IMR-90 (cell line): ENCODE results near the gene MPV17. TPM values are rescaled to one million over a fixed set of nuclear protein-coding genes. Genes with fewer than 3 reads are reported as not detected.

Experiments
- ATAC-seq: fragments of 200-7000 bp; cut with Tn5 transposase; 2 replicates; pipeline ENCODE4 v1.9.1; 2020; ENCODE audit warnings: low read depth, mild to moderate bottlenecking, moderate library complexity
- BruUV-seq: library from RNA; stranded (reverse); fragments of 400-500 nt; replicated peaks from 2 replicates; lab custom pipeline; 2021; lab: Mats Ljungman, UMichigan
- CTCF ChIA-PET: fragments of 300-600 bp; formaldehyde crosslinking; extraction: SDS; loops from one replicate; lab custom pipeline; 2021; ENCODE audit warnings: antibody characterized with exemption; lab: Yijun Ruan, JAX
- POLR2A ChIA-PET: fragments of 300-600 bp; sonication (Branson Sonifier 250); formaldehyde crosslinking; loops from one replicate; lab custom pipeline; 2022; ENCODE audit warnings: antibody characterized with exemption; ENCODE audit not compliant: unreplicated experiment; lab: Charles Lee
- DNase-seq: peaks from one replicate; pipeline ENCODE4 v3.0.0; 2013
- H2AFZ ChIP-seq: replicated peaks from 2 replicates; pipeline ENCODE3; 2013; ENCODE audit warnings: low read length, mild to moderate bottlenecking; ENCODE audit not compliant: poor library complexity
- H2AK5ac ChIP-seq: 2 replicates; pipeline ENCODE4 v1.6.1; 2013; ENCODE audit warnings: low read depth, low read length, inconsistent platforms
- H2AK9ac ChIP-seq: replicated peaks from 2 replicates; pipeline ENCODE3; 2013; ENCODE audit warnings: mild to moderate bottlenecking, low read depth, low read length, moderate library complexity; ENCODE audit not compliant: poor library complexity
- H2BK120ac ChIP-seq: 2 replicates; pipeline ENCODE4 v1.6.1; 2013; ENCODE audit warnings: low read depth, low read length, inconsistent platforms
- H2BK15ac ChIP-seq: 3 replicates; pipeline ENCODE4 v1.6.1; 2013; ENCODE audit warnings: low read depth, low read length, inconsistent platforms
- H2BK20ac ChIP-seq: 2 replicates; pipeline ENCODE4 v1.6.1; 2013; ENCODE audit warnings: low read depth, mild to moderate bottlenecking, inconsistent platforms, low read length, moderate library complexity
- H2BK5ac ChIP-seq: 2 replicates; pipeline ENCODE4 v1.6.1; 2013; ENCODE audit warnings: mild to moderate bottlenecking, low read depth, low read length, inconsistent platforms; ENCODE audit not compliant: poor library complexity, severe bottlenecking
- H3K14ac ChIP-seq: replicated peaks from 2 replicates; pipeline ENCODE4 v1.6.1; 2013; ENCODE audit warnings: low read depth, low read length, inconsistent platforms
- H3K18ac ChIP-seq: 2 replicates; pipeline ENCODE4 v1.6.1; 2013; ENCODE audit warnings: low read depth, low read length, control low read depth
- H3K23ac ChIP-seq: 2 replicates; pipeline ENCODE4 v1.6.1; 2013; ENCODE audit warnings: low read depth, low read length, inconsistent platforms
- H3K27ac ChIP-seq: 2 replicates; pipeline ENCODE4 v1.5.1; 2013; ENCODE audit warnings: mild to moderate bottlenecking, control low read depth, low read length; ENCODE audit not compliant: insufficient read depth
- H3K27me3 ChIP-seq: 2 replicates; pipeline ENCODE4 v1.6.1; 2013; ENCODE audit warnings: low read length; ENCODE audit not compliant: control insufficient read depth, insufficient read depth
- H3K36me3 ChIP-seq: 2 replicates; pipeline ENCODE4 v1.6.1; 2013; ENCODE audit warnings: low read length, mixed read lengths; ENCODE audit not compliant: control insufficient read depth, insufficient read depth
- H3K4ac ChIP-seq: 2 replicates; pipeline ENCODE4 v1.6.1; 2013; ENCODE audit warnings: low read depth, low read length, inconsistent platforms
- H3K4me1 ChIP-seq: 2 replicates; pipeline ENCODE4 v1.6.1; 2013; ENCODE audit warnings: low read length, mixed read lengths; ENCODE audit not compliant: control insufficient read depth, insufficient read depth
- H3K4me2 ChIP-seq: 2 replicates; pipeline ENCODE4 v1.6.1; 2013; ENCODE audit warnings: low read depth, mild to moderate bottlenecking, control low read depth, low read length, moderate library complexity
- H3K4me3 ChIP-seq: 2 replicates; pipeline ENCODE4 v1.5.1; 2013; ENCODE audit warnings: low read depth, mild to moderate bottlenecking, control low read depth, low read length, moderate library complexity; ENCODE audit not compliant: insufficient read depth
- H3K56ac ChIP-seq: 2 replicates; pipeline ENCODE4 v1.6.1; 2013; ENCODE audit warnings: low read length, inconsistent platforms; ENCODE audit not compliant: insufficient read depth; ENCODE audit errors: extremely low read depth
- H3K79me1 ChIP-seq, 2 experiments: 2 replicates each; pipeline ENCODE4 v1.6.1; 2013; ENCODE audit warnings: low read length in 2 of 2, inconsistent platforms in 1 of 2, low read depth in 1 of 2
- H3K9ac ChIP-seq: 2 replicates; pipeline ENCODE4 v1.6.1; 2013; ENCODE audit warnings: low read depth, low read length, control low read depth
- H3K9me1 ChIP-seq: 2 replicates; pipeline ENCODE4 v1.6.1; 2013; ENCODE audit warnings: low read length, inconsistent platforms; ENCODE audit not compliant: insufficient read depth
- H3K9me3 ChIP-seq: 2 replicates; pipeline ENCODE4 v1.6.1; 2013; ENCODE audit warnings: low read length; ENCODE audit not compliant: control insufficient read depth, insufficient read depth
- H4K20me1 ChIP-seq: 2 replicates; pipeline ENCODE4 v1.6.1; 2013; ENCODE audit warnings: low read length, inconsistent platforms; ENCODE audit not compliant: insufficient read depth
- H4K5ac ChIP-seq: 2 replicates; pipeline ENCODE4 v1.6.1; 2013; ENCODE audit warnings: mild to moderate bottlenecking, low read depth, low read length, control low read depth
- H4K8ac ChIP-seq, 2 experiments: 2 replicates each; pipeline ENCODE4 v1.6.1; 2013; ENCODE audit warnings: low read depth in 2 of 2, low read length in 2 of 2, control low read depth in 1 of 2, inconsistent platforms in 1 of 2
- H4K91ac ChIP-seq: 2 replicates; pipeline ENCODE4 v1.6.1; 2013; ENCODE audit warnings: low read depth, low read length, inconsistent platforms; ENCODE audit not compliant: insufficient read depth
- BHLHE40 ChIP-seq: fragments of 150-350 bp; IDR thresholded peaks from 2 replicates; pipeline ENCODE4 v1.6.1; 2016; ENCODE audit warnings: mild to moderate bottlenecking, low read depth, low read length
- CEBPB ChIP-seq: IDR thresholded peaks from 2 replicates; pipeline ENCODE4 v1.6.1; 2012; ENCODE audit warnings: low read depth, low read length, improper control_type of control experiment
- CHD1 ChIP-seq: IDR thresholded peaks from 2 replicates; pipeline ENCODE4 v1.6.1; 2012; ENCODE audit warnings: low read depth, low read length, improper control_type of control experiment
- CTCF ChIP-seq: conservative IDR thresholded peaks from 2 replicates; pipeline ENCODE4 v1.5.1; 2012; ENCODE audit warnings: mild to moderate bottlenecking, low read depth, low read length, improper control_type of control experiment
- FOS ChIP-seq: fragments of 150-350 bp; IDR thresholded peaks from 2 replicates; pipeline ENCODE4 v1.6.1; 2016; ENCODE audit warnings: low read depth, low read length
- MAFK ChIP-seq: IDR thresholded peaks from 2 replicates; pipeline ENCODE4 v1.6.1; 2012; ENCODE audit warnings: low read depth, low read length, improper control_type of control experiment
- MAZ ChIP-seq: IDR thresholded peaks from 2 replicates; pipeline ENCODE4 v1.6.1; 2012; ENCODE audit warnings: low read depth, mild to moderate bottlenecking, low read length, improper control_type of control experiment, moderate library complexity, borderline replicate concordance
- MXI1 ChIP-seq: IDR thresholded peaks from 2 replicates; pipeline ENCODE4 v1.6.1; 2012; ENCODE audit warnings: low read depth, mild to moderate bottlenecking, low read length, moderate library complexity, borderline replicate concordance
- NFE2L2 ChIP-seq: fragments of 150-350 bp; IDR thresholded peaks from 2 replicates; pipeline ENCODE4 v1.6.1; 2016; ENCODE audit warnings: low read depth, mild to moderate bottlenecking, low read length
- POLR2A ChIP-seq: IDR thresholded peaks from 2 replicates; pipeline ENCODE4 v1.6.1; 2012; ENCODE audit warnings: mild to moderate bottlenecking, low read depth, low read length
- RAD21 ChIP-seq: IDR thresholded peaks from 2 replicates; pipeline ENCODE4 v1.6.1; 2012; ENCODE audit warnings: low read length, improper control_type of control experiment
- RCOR1 ChIP-seq: IDR thresholded peaks from 2 replicates; pipeline ENCODE4 v1.6.1; 2012; ENCODE audit warnings: mild to moderate bottlenecking, low read length, improper control_type of control experiment; ENCODE audit not compliant: insufficient replicate concordance
- RFX5 ChIP-seq: IDR thresholded peaks from 2 replicates; pipeline ENCODE4 v1.8.0; 2012; ENCODE audit warnings: low read depth, mild to moderate bottlenecking, low read length, moderate library complexity
- SMC3 ChIP-seq: fragments of 150-350 bp; IDR thresholded peaks from 2 replicates; pipeline ENCODE4 v1.6.1; 2016; ENCODE audit warnings: low read depth, mild to moderate bottlenecking, antibody characterized with exemption, low read length, moderate library complexity
- USF2 ChIP-seq: fragments of 150-350 bp; IDR thresholded peaks from 2 replicates; pipeline ENCODE4 v1.6.1; 2017; ENCODE audit warnings: mild to moderate bottlenecking, antibody characterized with exemption, low read length, low read depth
- WGBS, 2 experiments: methylation state at CpG; one replicate each; pipeline versions ENCODE4 v1.1.5 to v1.1.7; 2013; ENCODE audit warnings: missing lambda C conversion rate in 2 of 2; ENCODE audit not compliant: insufficient read length in 1 of 2; ENCODE audit errors: extremely low coverage in 2 of 2; 5-methylcytosine and 5-hydroxymethylcytosine counted together
- dilution Hi-C: fragments of 300-500 bp; cut with HindIII; formaldehyde crosslinking; loops from one replicate; pipeline ENCODE4 v1.14.3; 2018; ENCODE audit warnings: low sequenced_read_pairs; ENCODE audit not compliant: unreplicated experiment
- in situ Hi-C: fragments of 300-500 bp; cut with MboI; formaldehyde crosslinking; loops from 3 replicates; pipeline ENCODE4 v1.14.3; 2019; ENCODE audit warnings: low sequenced_read_pairs, inconsistent platforms, mixed read lengths
- intact Hi-C: fragments of 100-400 bp; cut with micrococcal nuclease; formaldehyde crosslinking; loops from 2 replicates; pipeline ENCODE4 v1.10.0; 2022
- polyA plus RNA-seq, 3 experiments: library from polyadenylated mRNA; depleted of rRNA; stranded (reverse); fragments of >200 nt; gene quantifications; 2 replicates each; pipeline ENCODE4 v1.2.3, GENCODE V29; 2012; ENCODE audit warnings: low replicate concordance in 1 of 3
- total RNA-seq: library from RNA; depleted of rRNA; stranded (reverse); fragments of >200 nt; gene quantifications from 2 replicates; pipeline ENCODE4 v1.2.3, GENCODE V29; 2012

MPV17 gene
- total and polyA plus RNA-seq, 2 of the 4 experiments (the other 2 are of a cell fraction): 70.4 to 160 TPM

DNA sequence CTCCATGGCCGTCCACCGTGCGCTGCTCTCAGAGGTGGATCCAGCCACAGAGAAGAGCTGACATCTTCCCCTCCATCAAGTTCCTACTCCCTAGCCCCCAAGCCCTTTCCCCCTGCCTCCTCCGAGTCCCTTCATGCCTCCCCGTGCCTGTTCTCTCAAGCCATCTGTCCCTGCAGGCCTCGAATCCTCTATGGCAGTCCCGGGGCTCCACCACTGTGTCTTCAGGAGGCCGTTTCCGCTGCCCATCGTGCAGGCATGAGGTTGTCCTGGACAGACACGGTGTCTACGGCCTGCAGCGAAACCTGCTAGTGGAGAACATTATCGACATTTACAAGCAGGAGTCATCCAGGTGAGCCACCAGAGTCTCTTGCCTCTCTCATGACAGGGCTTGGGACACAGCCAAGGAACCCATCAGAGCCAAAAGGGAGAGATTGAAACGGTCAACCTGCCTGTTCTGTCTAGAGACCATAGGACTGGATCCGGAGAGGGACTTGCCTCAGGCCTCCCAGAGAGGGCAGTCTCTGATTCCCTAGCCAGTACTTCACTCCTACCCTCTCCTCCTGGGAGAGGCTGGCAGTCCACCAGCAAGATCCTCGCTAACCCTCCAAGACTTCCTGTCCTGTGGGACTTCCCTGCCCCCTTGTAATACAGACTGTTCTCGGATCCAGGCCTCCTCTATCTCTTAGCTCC is 24.4 kb downstream of the MPV17 start:
- Histone ChIP-seq H3K9ac (no peak overlapping the region), H3K9me1 (peaks cover 9% of the 10 kb centered on the region), H4K91ac (no peak overlapping the region), H3K56ac (no peak overlapping the region), H3K23ac (no peak overlapping the region), H2AK5ac (no peak overlapping the region), H3K36me3 (no peaks in the 10 kb centered on the region), H4K8ac (no peak overlapping the region), H3K27ac (no peak overlapping the region), H3K4me2 (no peak overlapping the region), H3K27me3 (peaks cover 8% of the 10 kb centered on the region), H3K79me1 (no peaks in the 10 kb centered on the region), H2BK15ac (no peak overlapping the region), H3K9me3 (no peaks in the 10 kb centered on the region), H2BK5ac (no peak overlapping the region), H2BK120ac (no peak overlapping the region), H3K14ac (no peak overlapping the region), H3K4ac (no peak overlapping the region), H4K5ac (no peak overlapping the region), H2AFZ (peak overlapping the region; percentile 5), H2BK20ac (no peak overlapping the region), H3K4me1 (peaks cover 5% of the 10 kb centered on the region), H2AK9ac (no peak overlapping the region), H4K20me1 (no peaks in the 10 kb centered on the region; the same call in 1 of the 2 replicates), H3K18ac (no peak overlapping the region), H3K4me3 (no peak overlapping the region)
- TF ChIP-seq NFE2L2: no peak
- no peak for TF ChIP-seq CEBPB
- TF ChIP-seq RCOR1: no peak
- TF ChIP-seq BHLHE40: no peak
- TF ChIP-seq CHD1: no peak
- TF ChIP-seq MXI1: no peak
- TF ChIP-seq CTCF: no peak
- TF ChIP-seq FOS: no peak
- no peak for TF ChIP-seq SMC3
- TF ChIP-seq RAD21: no peak
- no peak for TF ChIP-seq MAFK
- TF ChIP-seq RFX5: no peak
- no peak for TF ChIP-seq USF2
- no peak for TF ChIP-seq POLR2A
- no peak for TF ChIP-seq MAZ
- peak; percentile 19; the same call in 1 of the 2 replicates for ATAC-seq
- no peak for DNase-seq
- intact Hi-C loops (no loop called here), in situ Hi-C loops (no loop called here), dilution Hi-C loops (no loop called here)
- WGBS, 2 experiments: 76% methylated on average over 12 of the region's 18 CpGs; no CpG with 5 or more reads in 1 of the 2 experiments
- no TSS peak for BruUV-seq
- CTCF ChIA-PET: interaction anchor here (0.6 to 0.7 kb wide), 2 partner anchors 104 to 212 kb away, joined by 3 to 4 read pairs; partner anchors contain the start of gene KHK
- POLR2A ChIA-PET: no interaction called here
